HL-60 (cell line): Measurements from ENCODE around the gene GPATCH4.

Experiments used
- TF ChIP-seq, protein P1 (sequence below): IDR thresholded peaks from 2 replicates; pipeline ENCODE4 v1.6.1; 2012; ENCODE audit warnings: low read depth; ENCODE audit not compliant: insufficient replicate concordance
- TF ChIP-seq, protein P2 (sequence below): IDR thresholded peaks from one replicate; pipeline ENCODE4 v1.5.1; 2011; ENCODE audit warnings: low read length, control low read depth, inconsistent platforms; ENCODE audit not compliant: insufficient read depth

- TF ChIP-seq, protein P1, sequence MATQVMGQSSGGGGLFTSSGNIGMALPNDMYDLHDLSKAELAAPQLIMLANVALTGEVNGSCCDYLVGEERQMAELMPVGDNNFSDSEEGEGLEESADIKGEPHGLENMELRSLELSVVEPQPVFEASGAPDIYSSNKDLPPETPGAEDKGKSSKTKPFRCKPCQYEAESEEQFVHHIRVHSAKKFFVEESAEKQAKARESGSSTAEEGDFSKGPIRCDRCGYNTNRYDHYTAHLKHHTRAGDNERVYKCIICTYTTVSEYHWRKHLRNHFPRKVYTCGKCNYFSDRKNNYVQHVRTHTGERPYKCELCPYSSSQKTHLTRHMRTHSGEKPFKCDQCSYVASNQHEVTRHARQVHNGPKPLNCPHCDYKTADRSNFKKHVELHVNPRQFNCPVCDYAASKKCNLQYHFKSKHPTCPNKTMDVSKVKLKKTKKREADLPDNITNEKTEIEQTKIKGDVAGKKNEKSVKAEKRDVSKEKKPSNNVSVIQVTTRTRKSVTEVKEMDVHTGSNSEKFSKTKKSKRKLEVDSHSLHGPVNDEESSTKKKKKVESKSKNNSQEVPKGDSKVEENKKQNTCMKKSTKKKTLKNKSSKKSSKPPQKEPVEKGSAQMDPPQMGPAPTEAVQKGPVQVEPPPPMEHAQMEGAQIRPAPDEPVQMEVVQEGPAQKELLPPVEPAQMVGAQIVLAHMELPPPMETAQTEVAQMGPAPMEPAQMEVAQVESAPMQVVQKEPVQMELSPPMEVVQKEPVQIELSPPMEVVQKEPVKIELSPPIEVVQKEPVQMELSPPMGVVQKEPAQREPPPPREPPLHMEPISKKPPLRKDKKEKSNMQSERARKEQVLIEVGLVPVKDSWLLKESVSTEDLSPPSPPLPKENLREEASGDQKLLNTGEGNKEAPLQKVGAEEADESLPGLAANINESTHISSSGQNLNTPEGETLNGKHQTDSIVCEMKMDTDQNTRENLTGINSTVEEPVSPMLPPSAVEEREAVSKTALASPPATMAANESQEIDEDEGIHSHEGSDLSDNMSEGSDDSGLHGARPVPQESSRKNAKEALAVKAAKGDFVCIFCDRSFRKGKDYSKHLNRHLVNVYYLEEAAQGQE, result no peak
- TF ChIP-seq, protein P2, sequence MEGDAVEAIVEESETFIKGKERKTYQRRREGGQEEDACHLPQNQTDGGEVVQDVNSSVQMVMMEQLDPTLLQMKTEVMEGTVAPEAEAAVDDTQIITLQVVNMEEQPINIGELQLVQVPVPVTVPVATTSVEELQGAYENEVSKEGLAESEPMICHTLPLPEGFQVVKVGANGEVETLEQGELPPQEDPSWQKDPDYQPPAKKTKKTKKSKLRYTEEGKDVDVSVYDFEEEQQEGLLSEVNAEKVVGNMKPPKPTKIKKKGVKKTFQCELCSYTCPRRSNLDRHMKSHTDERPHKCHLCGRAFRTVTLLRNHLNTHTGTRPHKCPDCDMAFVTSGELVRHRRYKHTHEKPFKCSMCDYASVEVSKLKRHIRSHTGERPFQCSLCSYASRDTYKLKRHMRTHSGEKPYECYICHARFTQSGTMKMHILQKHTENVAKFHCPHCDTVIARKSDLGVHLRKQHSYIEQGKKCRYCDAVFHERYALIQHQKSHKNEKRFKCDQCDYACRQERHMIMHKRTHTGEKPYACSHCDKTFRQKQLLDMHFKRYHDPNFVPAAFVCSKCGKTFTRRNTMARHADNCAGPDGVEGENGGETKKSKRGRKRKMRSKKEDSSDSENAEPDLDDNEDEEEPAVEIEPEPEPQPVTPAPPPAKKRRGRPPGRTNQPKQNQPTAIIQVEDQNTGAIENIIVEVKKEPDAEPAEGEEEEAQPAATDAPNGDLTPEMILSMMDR, result no peak
These were observed 40.5 kb upstream of the GPATCH4 start, which contains the start of gene BCAN for GRCh38 chr1:156641761-156642264.
